ENCODE data around the gene PRTN3.

- TF ChIP-seq CTCF (IDR thresholded peaks at IDR 0.05) (no peak), POLR2AphosphoS5 (IDR thresholded peaks at IDR 0.05) (no peak), POLR2A (IDR thresholded peaks at IDR 0.05) (no peak)
Measured at GRCh38 chr19:814152-815078, 26.4 kb upstream of the PRTN3 start.

All from prostate gland (tissue), 2 donors.